ENCODE data around the gene CCNI2. TPM values are rescaled to one million over a fixed set of nuclear protein-coding genes. Genes with fewer than 3 reads are reported as not detected.

Gene CCNI2
- polyA plus RNA-seq, 2 of the 4 experiments (the other 2 are of a cell fraction) = 0.17 to 0.26 TPM

DNA sequence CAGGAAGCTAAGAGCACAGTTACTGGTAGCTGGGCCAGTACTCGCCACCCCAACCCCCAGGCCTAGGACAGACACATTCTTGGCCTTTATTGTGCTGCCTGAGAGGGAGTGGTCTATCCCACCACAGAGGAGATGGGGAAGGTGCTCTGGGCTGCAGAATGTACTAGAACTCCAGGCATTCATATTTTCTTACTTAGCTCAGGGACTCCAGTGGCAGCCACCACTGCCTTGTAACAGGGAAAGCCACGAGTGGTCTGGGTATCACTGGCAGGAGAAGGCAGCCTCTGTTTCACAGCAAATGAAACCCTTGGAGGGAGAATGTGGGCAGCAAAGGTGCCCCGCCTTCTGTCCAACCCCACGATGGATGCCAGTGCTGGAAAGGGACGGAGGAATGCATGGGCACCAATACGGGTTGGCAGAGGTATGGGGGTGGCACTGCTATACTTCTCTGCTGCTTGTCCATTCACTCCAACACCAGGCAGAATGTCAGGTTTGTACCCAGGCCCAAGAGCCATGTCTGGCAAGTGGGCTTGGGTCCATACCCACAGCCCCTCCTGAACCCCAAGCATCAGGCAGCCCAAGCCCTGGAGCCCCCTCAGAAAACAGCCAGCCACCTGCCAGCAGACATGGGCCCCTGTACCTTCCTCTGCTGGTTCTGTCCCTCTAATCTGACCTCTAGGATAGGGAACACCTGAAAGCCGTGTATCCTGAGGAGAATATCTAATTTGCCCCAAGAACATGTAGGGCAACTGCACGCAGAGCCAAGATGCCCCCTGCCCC lies 25.3 kb downstream of the CCNI2 start:
- WGBS (ENCODE audit: missing lambda C conversion rate) = 83% methylated on average over 8 of the region's 8 CpGs
- DNase-seq (ENCODE audit: low read depth in 1 of 2, low spot score in 1 of 2) (no peak), ATAC-seq (no peak), FAIRE-seq (no peak)
- no peak for TF ChIP-seq CBX8 (IDR thresholded peaks at IDR 0.05)
- no peak for TF ChIP-seq NPAS2 (CRISPR knock-in tag; IDR thresholded peaks at IDR 0.05; ENCODE audit: borderline replicate concordance)
- no peaks in the 10 kb centered on the region for H3K9me3 ChIP-seq
- POLR2A ChIA-PET = no interaction called here
- H3K4me3 ChIP-seq = no peak overlapping the region
- H3K27ac ChIP-seq = no peak overlapping the region
- CTCF ChIA-PET = interaction anchor here (0.6 to 1.6 kb wide), 4 partner anchors 8 to 91 kb away, joined by 3 read pairs; no protein-coding TSS in a partner anchor
- no peak overlapping the region for H3K4me2 ChIP-seq
- peaks cover 7% of the 10 kb centered on the region for H3K4me1 ChIP-seq

DNA sequence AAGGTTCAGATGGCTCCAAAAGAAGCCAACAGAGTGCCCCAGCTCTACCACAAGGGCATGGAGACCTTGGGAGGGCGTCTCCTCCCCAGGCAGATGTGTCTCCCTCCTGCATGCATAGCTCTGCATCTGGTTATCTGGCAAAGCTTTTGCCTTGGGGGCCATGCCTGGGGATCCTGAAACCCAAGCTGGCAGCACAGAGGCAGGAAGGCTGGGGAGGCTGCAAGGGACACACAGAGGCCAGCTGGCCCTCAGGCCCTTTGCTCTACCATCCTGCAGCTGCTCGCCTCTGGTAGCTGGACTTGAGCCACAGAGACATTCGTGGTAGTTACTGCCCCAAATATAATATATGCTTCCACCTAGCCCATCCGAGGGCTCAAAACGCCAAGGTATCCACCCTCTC lies 25.9 kb downstream of the CCNI2 start:
- WGBS (ENCODE audit: missing lambda C conversion rate) = 89% methylated on average over 5 of the region's 5 CpGs
- Histone ChIP-seq H3K4me2 (no peak overlapping the region), H3K4me1 (peaks cover 7% of the 10 kb centered on the region), H3K27ac (no peak overlapping the region), H3K4me3 (no peak overlapping the region), H3K9me3 (no peaks in the 10 kb centered on the region)
- FAIRE-seq = no peak
- DNase-seq (ENCODE audit: low read depth in 1 of 2, low spot score in 1 of 2) = no peak
- ChIA-PET POLR2A (no interaction called here), CTCF (interaction anchor here (1.6 kb wide), 1 partner anchor 47 kb away, joined by 3 read pairs; no protein-coding TSS in a partner anchor)
- no peak for TF ChIP-seq EP300 (IDR thresholded peaks at IDR 0.05)
- no peak for TF ChIP-seq POLR2AphosphoS2 (conservative IDR thresholded peaks at IDR 0.05; ENCODE audit: low read length)
- no peak for TF ChIP-seq EHMT2 (IDR thresholded peaks at IDR 0.05; ENCODE audit: low read depth)
- no peak for TF ChIP-seq FOSB (CRISPR knock-in tag; IDR thresholded peaks at IDR 0.05)
- TF ChIP-seq, protein P1, sequence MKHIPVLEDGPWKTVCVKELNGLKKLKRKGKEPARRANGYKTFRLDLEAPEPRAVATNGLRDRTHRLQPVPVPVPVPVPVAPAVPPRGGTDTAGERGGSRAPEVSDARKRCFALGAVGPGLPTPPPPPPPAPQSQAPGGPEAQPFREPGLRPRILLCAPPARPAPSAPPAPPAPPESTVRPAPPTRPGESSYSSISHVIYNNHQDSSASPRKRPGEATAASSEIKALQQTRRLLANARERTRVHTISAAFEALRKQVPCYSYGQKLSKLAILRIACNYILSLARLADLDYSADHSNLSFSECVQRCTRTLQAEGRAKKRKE (CRISPR knock-in tag; IDR thresholded peaks at IDR 0.05; ENCODE audit: low read depth) = no peak
- no peak for TF ChIP-seq RCOR1 (IDR thresholded peaks at IDR 0.05; ENCODE audit: low read depth, low read length)
- no peak for TF ChIP-seq TP53 (CRISPR knock-in tag; IDR thresholded peaks at IDR 0.05)
- no peak for TF ChIP-seq BHLHE40 (IDR thresholded peaks at IDR 0.05; ENCODE audit: low read depth, low read length)
- no peak for TF ChIP-seq KDM5A (IDR thresholded peaks at IDR 0.05)
- TF ChIP-seq HOXA7 (CRISPR knock-in tag; IDR thresholded peaks at IDR 0.05) = no peak
- no peak for ATAC-seq

DNA sequence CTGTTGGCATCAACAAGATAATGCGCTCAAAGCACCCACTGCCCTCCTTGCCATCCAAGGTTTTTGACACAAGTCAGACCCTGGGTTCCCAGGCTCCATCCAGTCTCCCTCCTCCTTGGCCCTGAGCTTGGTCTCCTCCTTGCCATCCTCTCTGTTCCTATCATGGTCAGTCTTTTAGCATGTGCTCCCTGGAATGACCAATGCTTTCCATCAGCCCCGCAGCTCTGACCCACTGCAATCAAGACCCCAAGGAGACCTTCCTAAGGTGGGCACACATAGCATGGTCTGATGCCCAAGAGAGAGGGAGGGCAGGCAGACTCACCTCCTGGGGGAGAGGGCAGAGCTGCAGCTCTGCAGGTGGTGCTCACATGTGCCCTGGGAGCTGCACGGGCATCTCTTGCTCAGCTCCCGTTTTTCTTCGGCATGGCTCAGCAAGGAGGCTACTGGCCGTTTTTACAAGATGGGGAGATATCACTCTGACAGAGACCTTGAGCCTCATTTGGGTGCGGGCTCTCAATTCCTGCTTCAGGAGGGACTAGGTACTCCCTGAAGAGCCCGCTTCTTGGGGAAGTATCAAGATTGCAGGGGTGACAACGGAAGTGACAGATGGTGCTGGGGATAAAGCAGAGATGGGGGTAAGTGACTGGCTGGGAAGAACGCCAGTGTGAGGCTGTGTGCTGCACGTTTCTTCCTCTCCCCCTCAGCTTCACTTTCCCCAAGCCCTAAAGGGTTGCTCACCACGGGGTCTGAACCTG lies 26.6 kb downstream of the CCNI2 start:
- H3K27ac ChIP-seq = no peak overlapping the region
- FAIRE-seq (no peak), DNase-seq (ENCODE audit: low read depth in 1 of 2, low spot score in 1 of 2) (no peak), ATAC-seq (no peak)
- no peaks in the 10 kb centered on the region for H3K9me3 ChIP-seq
- 91% methylated on average over 10 of the region's 12 CpGs for WGBS (ENCODE audit: missing lambda C conversion rate)
- ChIA-PET CTCF (interaction anchor here (0.6 to 1.6 kb wide), 2 partner anchors 24 to 46 kb away, joined by 3 read pairs; no protein-coding TSS in a partner anchor), POLR2A (no interaction called here)
- no peak overlapping the region for H3K4me3 ChIP-seq
- peaks cover 7% of the 10 kb centered on the region for H3K4me1 ChIP-seq
- TF ChIP-seq RAD21 (conservative IDR thresholded peaks at IDR 0.05 in 1 of 2, IDR thresholded peaks at IDR 0.05 in 1 of 2) (no peak), ESRRA (IDR thresholded peaks at IDR 0.05; ENCODE audit: borderline replicate concordance, low read length) (no peak), ZNF302 (CRISPR knock-in tag; IDR thresholded peaks at IDR 0.05) (no peak), MYC (IDR thresholded peaks at IDR 0.05; ENCODE audit: borderline replicate concordance, low read length) (no peak), FOSB (CRISPR knock-in tag; IDR thresholded peaks at IDR 0.05) (no peak), RARB (CRISPR knock-in tag; IDR thresholded peaks at IDR 0.05) (no peak), NR3C1 (IDR thresholded peaks at IDR 0.05) (no peak), GATA3 (IDR thresholded peaks at IDR 0.05; ENCODE audit: borderline replicate concordance) (no peak), EHMT2 (IDR thresholded peaks at IDR 0.05; ENCODE audit: low read depth) (no peak), FOSL2 (IDR thresholded peaks at IDR 0.05) (no peak), FOSL2 (CRISPR knock-in tag; IDR thresholded peaks at IDR 0.05) (no peak)
- TF ChIP-seq, protein P2, sequence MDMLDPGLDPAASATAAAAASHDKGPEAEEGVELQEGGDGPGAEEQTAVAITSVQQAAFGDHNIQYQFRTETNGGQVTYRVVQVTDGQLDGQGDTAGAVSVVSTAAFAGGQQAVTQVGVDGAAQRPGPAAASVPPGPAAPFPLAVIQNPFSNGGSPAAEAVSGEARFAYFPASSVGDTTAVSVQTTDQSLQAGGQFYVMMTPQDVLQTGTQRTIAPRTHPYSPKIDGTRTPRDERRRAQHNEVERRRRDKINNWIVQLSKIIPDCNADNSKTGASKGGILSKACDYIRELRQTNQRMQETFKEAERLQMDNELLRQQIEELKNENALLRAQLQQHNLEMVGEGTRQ (IDR thresholded peaks at IDR 0.05) = no peak
- TF ChIP-seq, protein P3, sequence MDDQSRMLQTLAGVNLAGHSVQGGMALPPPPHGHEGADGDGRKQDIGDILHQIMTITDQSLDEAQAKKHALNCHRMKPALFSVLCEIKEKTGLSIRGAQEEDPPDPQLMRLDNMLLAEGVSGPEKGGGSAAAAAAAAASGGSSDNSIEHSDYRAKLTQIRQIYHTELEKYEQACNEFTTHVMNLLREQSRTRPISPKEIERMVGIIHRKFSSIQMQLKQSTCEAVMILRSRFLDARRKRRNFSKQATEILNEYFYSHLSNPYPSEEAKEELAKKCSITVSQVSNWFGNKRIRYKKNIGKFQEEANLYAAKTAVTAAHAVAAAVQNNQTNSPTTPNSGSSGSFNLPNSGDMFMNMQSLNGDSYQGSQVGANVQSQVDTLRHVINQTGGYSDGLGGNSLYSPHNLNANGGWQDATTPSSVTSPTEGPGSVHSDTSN (IDR thresholded peaks at IDR 0.05) = no peak
- H3K4me2 ChIP-seq = no peak overlapping the region

Data from A549 (cell line).